IPS-18c (cell line): Measurements from ENCODE around the gene ZBTB44.

ENCODE experiments used
- H3K4me3 ChIP-seq: 2 replicates; pipeline ENCODE4 v1.7.0; 2013; ENCODE audit warnings: low read depth, mild to moderate bottlenecking, low read length, moderate library complexity; ENCODE audit not compliant: insufficient read depth
- H3K9me3 ChIP-seq: one replicate; pipeline ENCODE4 v1.6.1; 2013; ENCODE audit warnings: mild to moderate bottlenecking, low read length, moderate library complexity; ENCODE audit not compliant: control insufficient read depth, insufficient read depth

ZBTB44 gene

GRCh38 chr11:130211781-130212401, 102.8 kb downstream of the ZBTB44 start:
- H3K9me3 ChIP-seq, result no peaks in the 10 kb centered on the region

DNA sequence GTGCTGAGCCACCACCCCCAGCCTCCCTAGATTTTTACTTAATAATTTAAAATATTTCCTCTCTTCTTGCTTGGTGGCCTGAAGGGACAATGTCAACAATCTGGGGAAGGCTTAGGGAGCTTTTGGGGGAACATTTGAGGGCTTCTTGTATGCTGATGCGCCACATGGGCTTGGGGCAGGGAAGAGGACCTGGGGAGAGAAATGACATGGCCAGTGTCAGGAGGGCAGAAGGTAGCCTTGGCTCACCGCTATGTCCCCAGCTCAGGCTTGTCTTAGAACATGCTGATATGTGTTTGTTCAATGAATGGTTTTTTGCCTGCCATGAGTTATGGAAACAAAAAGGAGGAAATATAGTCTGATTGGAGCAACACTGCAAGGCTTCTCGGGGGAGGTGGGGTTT, 103.6 kb downstream of the ZBTB44 start:
- no peak overlapping the region for H3K4me3 ChIP-seq

More at GRCh38 chr11:130211781-130212401, 102.8 kb downstream of the ZBTB44 start:
- no peak overlapping the region for H3K4me3 ChIP-seq

DNA sequence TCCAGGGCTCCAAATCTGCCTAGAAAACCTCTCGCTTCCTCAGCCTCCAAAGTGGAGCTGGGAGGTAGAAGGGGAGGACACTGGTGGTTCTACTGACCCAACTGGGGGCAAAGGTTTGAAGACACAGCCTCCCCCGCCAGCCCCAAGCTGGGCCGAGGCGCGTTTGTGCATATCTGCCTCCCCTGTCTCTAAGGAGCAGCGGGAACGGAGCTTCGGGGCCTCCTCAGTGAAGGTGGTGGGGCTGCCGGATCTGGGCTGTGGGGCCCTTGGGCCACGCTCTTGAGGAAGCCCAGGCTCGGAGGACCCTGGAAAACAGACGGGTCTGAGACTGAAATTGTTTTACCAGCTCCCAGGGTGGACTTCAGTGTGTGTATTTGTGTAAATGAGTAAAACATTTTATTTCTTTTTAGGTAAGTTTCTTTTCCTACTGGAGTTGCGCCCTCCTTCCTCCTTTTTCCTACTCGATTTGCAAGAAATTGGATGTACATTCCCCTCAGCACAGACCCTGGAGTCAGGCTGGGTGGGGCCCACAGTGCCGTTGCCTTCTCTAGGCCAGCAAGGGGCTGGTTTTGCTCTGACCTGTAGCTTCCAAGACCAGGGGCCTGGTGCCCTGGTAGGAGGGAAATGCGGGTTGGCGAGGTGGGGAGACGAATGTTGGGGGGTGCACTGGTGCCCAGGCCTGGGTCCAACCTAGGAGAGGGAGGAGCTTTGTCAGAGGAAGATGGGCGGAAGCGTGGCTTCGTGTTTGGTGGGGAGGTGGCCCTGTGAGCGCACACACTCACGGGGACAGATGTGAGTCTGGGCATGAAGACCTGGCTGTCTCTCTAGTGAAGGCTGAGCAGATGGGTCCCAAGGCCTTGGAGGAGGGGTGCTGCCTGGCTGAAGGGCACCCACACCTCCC, 104.5 kb downstream of the ZBTB44 start:
- no peaks in the 10 kb centered on the region for H3K9me3 ChIP-seq
- H3K4me3 ChIP-seq, result no peak overlapping the region

More for the DNA sequence above, 103.6 kb downstream of the ZBTB44 start:
- no peaks in the 10 kb centered on the region for H3K9me3 ChIP-seq

DNA sequence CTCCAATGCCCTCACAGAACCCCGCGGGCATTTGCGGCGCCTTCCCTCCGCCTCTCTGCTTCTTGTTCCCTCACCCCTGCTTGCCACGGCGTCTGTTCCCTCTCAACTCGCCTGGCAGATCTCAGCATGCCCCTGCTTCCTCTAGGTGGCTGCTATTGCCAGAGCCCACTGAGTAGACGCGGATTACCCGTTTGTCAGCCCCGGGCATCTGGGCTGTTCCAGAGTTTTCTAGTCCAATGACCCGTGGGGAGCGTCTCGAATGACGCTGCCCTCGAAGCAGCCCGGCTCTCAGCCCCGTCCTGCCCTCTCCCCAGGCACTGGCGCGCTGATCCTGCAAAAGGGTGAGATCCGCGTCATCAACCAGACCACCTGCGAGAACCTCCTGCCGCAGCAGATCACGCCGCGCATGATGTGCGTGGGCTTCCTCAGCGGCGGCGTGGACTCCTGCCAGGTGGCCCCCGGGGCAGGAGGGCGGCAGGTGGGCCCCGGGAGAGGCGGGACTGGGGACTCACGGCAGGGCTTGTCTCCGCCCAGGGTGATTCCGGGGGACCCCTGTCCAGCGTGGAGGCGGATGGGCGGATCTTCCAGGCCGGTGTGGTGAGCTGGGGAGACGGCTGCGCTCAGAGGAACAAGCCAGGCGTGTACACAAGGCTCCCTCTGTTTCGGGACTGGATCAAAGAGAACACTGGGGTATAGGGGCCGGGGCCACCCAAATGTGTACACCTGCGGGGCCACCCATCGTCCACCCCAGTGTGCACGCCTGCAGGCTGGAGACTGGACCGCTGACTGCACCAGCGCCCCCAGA, 105.4 kb downstream of the ZBTB44 start:
- Histone ChIP-seq H3K4me3 (no peak overlapping the region), H3K9me3 (no peaks in the 10 kb centered on the region)

GRCh38 chr11:130208241-130209127, 106.2 kb downstream of the ZBTB44 start:
- Histone ChIP-seq H3K4me3 (no peak overlapping the region), H3K9me3 (no peaks in the 10 kb centered on the region)

- Histone ChIP-seq H3K4me3 (no peak overlapping the region), H3K9me3 (no peaks in the 10 kb centered on the region)
These were observed 108.6 kb downstream of the ZBTB44 start for GRCh38 chr11:130206141-130206540.

GRCh38 chr11:130204703-130205095, 110.0 kb downstream of the ZBTB44 start:
- H3K4me3 ChIP-seq, result no peak overlapping the region
- H3K9me3 ChIP-seq, result no peaks in the 10 kb centered on the region

- H3K9me3 ChIP-seq, result no peaks in the 10 kb centered on the region
- no peak overlapping the region for H3K4me3 ChIP-seq
These were observed 110.7 kb downstream of the ZBTB44 start for GRCh38 chr11:130203766-130204702.

GRCh38 chr11:130202818-130203689, 111.7 kb downstream of the ZBTB44 start:
- no peaks in the 10 kb centered on the region for H3K9me3 ChIP-seq
- H3K4me3 ChIP-seq, result no peak overlapping the region

- H3K9me3 ChIP-seq, result no peaks in the 10 kb centered on the region
These were observed 112.5 kb downstream of the ZBTB44 start for GRCh38 chr11:130202009-130202817.

GRCh38 chr11:130201026-130201425, 113.7 kb downstream of the ZBTB44 start:
- H3K9me3 ChIP-seq, result no peaks in the 10 kb centered on the region
- H3K4me3 ChIP-seq, result no peak overlapping the region

More at GRCh38 chr11:130202009-130202817, 112.5 kb downstream of the ZBTB44 start:
- H3K4me3 ChIP-seq, result no peak overlapping the region

DNA sequence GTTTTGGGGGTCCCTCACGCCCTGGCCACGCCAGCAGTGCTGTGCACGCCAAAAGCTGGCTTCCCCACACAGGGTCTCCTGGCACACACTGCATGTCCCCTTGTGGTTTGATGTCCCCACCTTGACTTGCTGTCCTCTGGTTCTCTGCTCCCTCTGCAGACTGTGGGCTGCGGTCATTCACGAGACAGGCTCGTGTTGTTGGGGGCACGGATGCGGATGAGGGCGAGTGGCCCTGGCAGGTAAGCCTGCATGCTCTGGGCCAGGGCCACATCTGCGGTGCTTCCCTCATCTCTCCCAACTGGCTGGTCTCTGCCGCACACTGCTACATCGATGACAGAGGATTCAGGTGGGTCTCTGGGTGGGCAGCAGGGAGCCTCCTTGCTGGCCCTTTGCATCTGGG, 114.9 kb downstream of the ZBTB44 start:
- Histone ChIP-seq H3K4me3 (no peak overlapping the region), H3K9me3 (no peaks in the 10 kb centered on the region)

DNA sequence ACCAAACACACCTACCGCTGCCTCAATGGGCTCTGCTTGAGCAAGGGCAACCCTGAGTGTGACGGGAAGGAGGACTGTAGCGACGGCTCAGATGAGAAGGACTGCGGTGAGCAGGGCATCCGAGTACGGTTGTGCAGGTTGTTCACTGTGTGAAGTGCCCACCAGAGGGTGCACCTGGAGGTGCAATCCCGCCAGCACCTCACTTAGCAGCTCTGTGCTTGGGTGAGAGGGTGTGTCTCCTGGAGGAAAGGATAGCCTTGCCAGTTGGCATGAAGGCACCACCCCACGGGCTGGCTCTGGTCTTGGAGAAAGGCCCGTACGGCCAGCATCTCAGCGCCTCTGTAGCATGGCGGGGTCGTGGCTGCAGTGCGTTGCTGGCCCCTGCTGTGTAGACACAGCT, 115.8 kb downstream of the ZBTB44 start:
- no peak overlapping the region for H3K4me3 ChIP-seq
- H3K9me3 ChIP-seq, result no peaks in the 10 kb centered on the region

DNA sequence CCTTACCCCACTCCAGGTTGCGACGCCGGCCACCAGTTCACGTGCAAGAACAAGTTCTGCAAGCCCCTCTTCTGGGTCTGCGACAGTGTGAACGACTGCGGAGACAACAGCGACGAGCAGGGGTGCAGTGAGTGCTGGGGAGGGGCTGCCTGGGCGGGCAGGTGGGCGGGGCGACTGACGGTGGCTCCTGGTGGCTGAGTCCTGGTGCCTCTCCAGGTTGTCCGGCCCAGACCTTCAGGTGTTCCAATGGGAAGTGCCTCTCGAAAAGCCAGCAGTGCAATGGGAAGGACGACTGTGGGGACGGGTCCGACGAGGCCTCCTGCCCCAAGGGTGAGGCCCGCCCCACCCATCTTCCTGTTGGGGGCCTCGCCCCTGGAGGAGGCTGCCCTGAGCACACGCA, 116.4 kb downstream of the ZBTB44 start:
- H3K4me3 ChIP-seq, result no peak overlapping the region

More for the DNA sequence above, 116.4 kb downstream of the ZBTB44 start:
- no peaks in the 10 kb centered on the region for H3K9me3 ChIP-seq
